Smooth muscle cell (in vitro differentiated cells): ENCODE data around the gene ALPI. TPM values are rescaled to one million over a fixed set of nuclear protein-coding genes. Genes with fewer than 3 reads are reported as not detected.

Source experiments
- DNase-seq: peaks from one replicate; lab custom pipeline; 2025; ENCODE audit not compliant: unreplicated experiment; lab: John Stamatoyannopoulos, UW
- H2AFZ ChIP-seq: fragments of 200-600 bp; sonication (generic); 2 replicates; pipeline ENCODE4 v1.6.0; 2016; ENCODE audit warnings: antibody characterized with exemption, low read depth, mild to moderate bottlenecking
- H3F3A ChIP-seq: fragments of 200-600 bp; sonication (generic); 2 replicates; pipeline ENCODE4 v1.6.0; 2017; ENCODE audit warnings: antibody characterized with exemption, low read depth
- H3K27ac ChIP-seq: fragments of 200-600 bp; sonication (generic); 2 replicates; pipeline ENCODE4 v1.5.1; 2016; ENCODE audit warnings: low read depth, mild to moderate bottlenecking
- H3K27me3 ChIP-seq: fragments of 200-600 bp; sonication (generic); 2 replicates; pipeline ENCODE4 v1.6.1; 2016; ENCODE audit warnings: low read depth, mild to moderate bottlenecking
- H3K36me3 ChIP-seq: fragments of 200-600 bp; sonication (generic); 2 replicates; pipeline ENCODE4 v1.5.1; 2016; ENCODE audit warnings: low read depth
- H3K4me1 ChIP-seq: fragments of 200-600 bp; sonication (generic); 2 replicates; pipeline ENCODE4 v1.5.1; 2016; ENCODE audit warnings: low read depth
- H3K4me2 ChIP-seq: fragments of 200-600 bp; sonication (generic); 2 replicates; pipeline ENCODE4 v1.6.0; 2016; ENCODE audit warnings: mild to moderate bottlenecking
- H3K4me3 ChIP-seq: fragments of 200-600 bp; sonication (generic); 2 replicates; pipeline ENCODE4 v1.5.1; 2016; ENCODE audit warnings: mild to moderate bottlenecking
- H3K79me2 ChIP-seq: fragments of 200-600 bp; sonication (generic); 2 replicates; pipeline ENCODE4 v1.6.0; 2016; ENCODE audit warnings: low read depth, mild to moderate bottlenecking
- H3K9ac ChIP-seq: fragments of 200-600 bp; sonication (generic); 2 replicates; pipeline ENCODE4 v1.6.0; 2016; ENCODE audit warnings: low read depth
- H3K9me3 ChIP-seq: fragments of 200-600 bp; sonication (generic); replicated peaks from 2 replicates; pipeline ENCODE4 v1.5.1; 2016; ENCODE audit warnings: low read depth
- H4K20me1 ChIP-seq: fragments of 200-600 bp; sonication (generic); 2 replicates; pipeline ENCODE4 v1.6.0; 2016; ENCODE audit warnings: low read depth
- CTCF ChIP-seq: fragments of 200-600 bp; sonication (generic); IDR thresholded peaks from 2 replicates; pipeline ENCODE4 v1.5.1; 2017; ENCODE audit warnings: borderline replicate concordance, mild to moderate bottlenecking, antibody characterized with exemption; ENCODE audit not compliant: insufficient read depth, poor library complexity, severe bottlenecking
- WGBS: methylation state at CpG from one replicate; pipeline ENCODE4 v1.1.7; 2016; ENCODE audit warnings: low lambda C conversion rate; 5-methylcytosine and 5-hydroxymethylcytosine counted together
- polyA plus RNA-seq: library from polyadenylated mRNA; unstranded; fragments of >200 nt; fragmentation: Nextera tagmentation; extraction: Ambion mirVana; gene quantifications from 2 replicates; pipeline ENCODE4 v1.2.1, GENCODE V29; 2016
- total RNA-seq: library from RNA; depleted of rRNA; stranded (reverse); fragments of >200 nt; gene quantifications from 2 replicates; pipeline ENCODE4 v1.2.3, GENCODE V29; 2014

The ALPI gene
- total and polyA plus RNA-seq, 2 experiments from 2014 or later = not detected

DNA sequence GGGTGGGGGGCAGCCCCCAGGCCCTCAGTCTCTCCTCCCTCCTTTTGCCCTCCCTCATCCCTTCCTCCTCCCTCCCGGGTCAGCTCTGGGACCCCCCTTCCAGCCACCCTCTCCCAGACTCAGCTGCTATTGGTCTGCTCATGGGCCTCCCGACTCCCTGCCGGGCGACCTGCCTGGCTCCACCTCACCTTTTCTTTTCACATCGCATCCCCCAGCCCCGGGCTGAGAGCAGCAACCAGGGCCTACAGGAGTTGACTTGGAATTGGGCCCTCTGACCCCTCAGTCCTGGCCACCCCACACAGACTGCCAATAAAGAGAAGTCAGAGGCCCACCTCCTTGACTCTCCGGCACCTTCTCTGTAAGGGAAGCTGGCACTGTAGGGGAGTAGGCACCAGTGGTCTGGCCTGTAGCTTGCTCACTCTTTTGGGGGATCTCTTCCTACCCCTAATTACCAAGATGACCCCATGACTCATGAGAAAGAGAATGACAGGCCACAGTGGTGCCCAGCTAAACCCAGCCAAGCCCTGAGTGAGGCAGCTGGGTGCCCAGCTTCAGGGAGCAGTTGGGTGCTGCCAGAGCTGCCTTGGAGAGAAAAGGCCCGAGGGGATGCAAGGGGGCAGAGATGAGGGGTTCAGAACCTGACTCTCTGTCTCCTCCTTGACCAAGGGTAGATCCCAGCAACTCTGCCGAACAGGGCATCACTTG, 33.7 kb downstream of the ALPI start:
- H2AFZ ChIP-seq = no peak overlapping the region
- 72% methylated on average over 8 of the region's 9 CpGs for WGBS
- TF ChIP-seq CTCF = no peak
- H3K9ac ChIP-seq = no peak overlapping the region
- H3K4me1 ChIP-seq = no peaks in the 10 kb centered on the region
- H4K20me1 ChIP-seq = no peaks in the 10 kb centered on the region
- no peak overlapping the region for H3K4me3 ChIP-seq
- H3K4me2 ChIP-seq = no peak overlapping the region
- no peaks in the 10 kb centered on the region for H3K36me3 ChIP-seq
- no peak for DNase-seq
- H3K27me3 ChIP-seq = peaks cover 51% of the 10 kb centered on the region
- H3K79me2 ChIP-seq = no peaks in the 10 kb centered on the region
- no peak overlapping the region for H3K27ac ChIP-seq
- H3K9me3 ChIP-seq = no peaks in the 10 kb centered on the region
- H3F3A ChIP-seq = no peaks in the 10 kb centered on the region

DNA sequence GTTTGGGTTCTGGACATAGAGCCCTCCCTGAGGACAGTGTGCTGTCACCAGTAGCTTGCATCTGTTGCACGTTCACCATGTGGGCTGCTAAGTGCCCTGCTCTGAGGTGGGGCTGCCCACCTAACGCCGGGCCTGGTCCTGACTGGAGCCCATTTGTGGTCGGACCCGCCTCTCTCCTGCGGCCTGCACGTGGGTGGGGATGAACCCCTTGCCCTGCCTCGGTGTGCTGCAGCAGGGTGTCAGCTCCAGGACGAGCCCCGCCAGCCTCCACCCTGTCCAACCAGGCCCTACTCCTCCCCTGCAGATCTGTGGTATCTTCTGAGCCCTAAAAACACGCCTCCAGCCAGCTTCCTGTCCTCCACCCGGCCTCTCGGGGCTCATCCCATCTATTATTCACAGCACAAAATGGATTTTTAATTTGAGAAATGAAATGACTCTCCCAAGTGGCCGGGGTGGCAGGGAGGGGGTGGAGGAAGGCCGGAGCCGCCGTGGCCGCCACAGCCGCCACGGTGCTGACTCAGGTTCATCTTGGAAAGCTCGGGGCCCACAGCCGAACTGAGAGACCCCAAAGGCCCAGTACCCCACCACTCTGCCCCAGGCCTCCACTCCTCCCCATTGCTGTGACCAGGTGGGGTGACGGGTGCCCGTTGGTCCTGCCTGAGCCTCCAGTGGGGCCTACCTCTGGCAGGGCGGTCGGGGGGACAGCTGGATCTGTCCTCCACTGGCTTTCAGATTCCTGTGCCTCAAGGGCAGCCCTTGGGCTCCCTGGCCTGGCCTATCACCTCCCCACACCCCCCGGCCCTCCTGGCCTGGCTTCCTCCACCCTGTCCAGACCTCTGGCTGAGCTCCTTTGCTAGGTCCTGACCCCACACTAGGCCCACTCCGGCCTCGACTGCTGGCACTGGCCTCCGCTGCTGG, 34.5 kb downstream of the ALPI start:
- Histone ChIP-seq H3K4me1 (no peaks in the 10 kb centered on the region), H3F3A (no peaks in the 10 kb centered on the region), H3K9ac (no peak overlapping the region), H3K9me3 (no peaks in the 10 kb centered on the region), H4K20me1 (no peaks in the 10 kb centered on the region), H3K4me3 (no peak overlapping the region), H3K27ac (no peak overlapping the region), H3K4me2 (no peak overlapping the region), H3K27me3 (peaks cover 42% of the 10 kb centered on the region), H3K79me2 (no peaks in the 10 kb centered on the region), H2AFZ (no peak overlapping the region), H3K36me3 (no peaks in the 10 kb centered on the region)
- WGBS = 92% methylated on average over 29 of the region's 30 CpGs
- no peak for TF ChIP-seq CTCF
- no peak for DNase-seq

- no peaks in the 10 kb centered on the region for H3K4me1 ChIP-seq
- H3K9ac ChIP-seq = no peak overlapping the region
- peaks cover 35% of the 10 kb centered on the region for H3K27me3 ChIP-seq
- TF ChIP-seq CTCF = no peak
- H3K79me2 ChIP-seq = no peaks in the 10 kb centered on the region
- no peak overlapping the region for H3K27ac ChIP-seq
- no peaks in the 10 kb centered on the region for H4K20me1 ChIP-seq
- H3K9me3 ChIP-seq = no peaks in the 10 kb centered on the region
- no peaks in the 10 kb centered on the region for H3K36me3 ChIP-seq
- no peaks in the 10 kb centered on the region for H3F3A ChIP-seq
- no peak overlapping the region for H3K4me2 ChIP-seq
- DNase-seq = no peak
- 93% methylated on average over 12 of the region's 12 CpGs for WGBS
- H2AFZ ChIP-seq = no peak overlapping the region
- no peak overlapping the region for H3K4me3 ChIP-seq
Observed at GRCh38 chr2:232491139-232491780, 35.3 kb downstream of the ALPI start.
